GM10248 (cell line): ENCODE measurements around the gene ABCG1.

Source experiments
- CTCF ChIA-PET: fragments of 300-600 bp; sonication (Branson Sonifier 250); formaldehyde crosslinking; extraction: SDS; loops from one replicate; lab custom pipeline; 2021; ENCODE audit warnings: antibody characterized with exemption; lab: Yijun Ruan, JAX
- POLR2A ChIA-PET: fragments of 350-650 bp; sonication (Branson Sonifier 250); formaldehyde crosslinking; extraction: SDS; loops from one replicate; lab custom pipeline; 2020; ENCODE audit warnings: antibody characterized with exemption; lab: Yijun Ruan, JAX
- DNase-seq: peaks from one replicate; pipeline ENCODE4 v3.0.0; 2012; ENCODE audit errors: extremely low spot score
- TF ChIP-seq, protein P1 (sequence below): IDR thresholded peaks from 2 replicates; pipeline ENCODE4 v1.5.1; 2012; ENCODE audit warnings: mild to moderate bottlenecking, low read depth; ENCODE audit errors: extremely low read depth, missing control alignments, control extremely low read depth

ABCG1 gene

DNA sequence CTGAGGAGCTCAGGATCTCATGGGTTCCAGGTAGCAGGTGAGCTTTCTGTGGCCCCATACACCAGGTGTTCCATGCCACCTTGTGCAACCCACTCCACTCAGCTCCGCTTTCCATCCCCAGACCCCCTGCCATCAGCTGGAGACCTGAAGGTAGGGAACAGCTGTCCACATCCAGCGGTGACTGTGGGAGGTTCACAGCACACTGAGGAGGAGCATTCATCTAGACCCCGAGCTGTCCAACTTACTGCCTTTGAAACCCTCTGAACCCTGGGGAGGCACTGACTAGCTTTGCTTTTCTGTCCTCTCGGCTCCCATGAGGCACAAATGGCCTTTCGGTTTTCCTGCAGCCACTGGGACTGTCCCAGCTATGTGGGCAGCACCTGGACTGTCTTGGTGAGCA is 27.9 kb upstream of the ABCG1 start:
- CTCF ChIA-PET: interaction anchor here (0.6 to 2.3 kb wide), 6 partner anchors 10 to 146 kb away, joined by 3 to 8 read pairs (median 4); no protein-coding TSS in a partner anchor
- POLR2A ChIA-PET: no interaction called here
- DNase-seq: no peak
- TF ChIP-seq, protein P1, sequence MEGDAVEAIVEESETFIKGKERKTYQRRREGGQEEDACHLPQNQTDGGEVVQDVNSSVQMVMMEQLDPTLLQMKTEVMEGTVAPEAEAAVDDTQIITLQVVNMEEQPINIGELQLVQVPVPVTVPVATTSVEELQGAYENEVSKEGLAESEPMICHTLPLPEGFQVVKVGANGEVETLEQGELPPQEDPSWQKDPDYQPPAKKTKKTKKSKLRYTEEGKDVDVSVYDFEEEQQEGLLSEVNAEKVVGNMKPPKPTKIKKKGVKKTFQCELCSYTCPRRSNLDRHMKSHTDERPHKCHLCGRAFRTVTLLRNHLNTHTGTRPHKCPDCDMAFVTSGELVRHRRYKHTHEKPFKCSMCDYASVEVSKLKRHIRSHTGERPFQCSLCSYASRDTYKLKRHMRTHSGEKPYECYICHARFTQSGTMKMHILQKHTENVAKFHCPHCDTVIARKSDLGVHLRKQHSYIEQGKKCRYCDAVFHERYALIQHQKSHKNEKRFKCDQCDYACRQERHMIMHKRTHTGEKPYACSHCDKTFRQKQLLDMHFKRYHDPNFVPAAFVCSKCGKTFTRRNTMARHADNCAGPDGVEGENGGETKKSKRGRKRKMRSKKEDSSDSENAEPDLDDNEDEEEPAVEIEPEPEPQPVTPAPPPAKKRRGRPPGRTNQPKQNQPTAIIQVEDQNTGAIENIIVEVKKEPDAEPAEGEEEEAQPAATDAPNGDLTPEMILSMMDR: no peak

- DNase-seq: no peak
- POLR2A ChIA-PET: no interaction called here
- TF ChIP-seq, protein P1: no peak
- CTCF ChIA-PET: interaction anchor here (1.1 to 2.3 kb wide), 4 partner anchors 9 to 67 kb away, joined by 3 to 8 read pairs (median 4); no protein-coding TSS in a partner anchor
Measured at GRCh38 chr21:42191696-42192595, 27.0 kb upstream of the ABCG1 start.

DNA sequence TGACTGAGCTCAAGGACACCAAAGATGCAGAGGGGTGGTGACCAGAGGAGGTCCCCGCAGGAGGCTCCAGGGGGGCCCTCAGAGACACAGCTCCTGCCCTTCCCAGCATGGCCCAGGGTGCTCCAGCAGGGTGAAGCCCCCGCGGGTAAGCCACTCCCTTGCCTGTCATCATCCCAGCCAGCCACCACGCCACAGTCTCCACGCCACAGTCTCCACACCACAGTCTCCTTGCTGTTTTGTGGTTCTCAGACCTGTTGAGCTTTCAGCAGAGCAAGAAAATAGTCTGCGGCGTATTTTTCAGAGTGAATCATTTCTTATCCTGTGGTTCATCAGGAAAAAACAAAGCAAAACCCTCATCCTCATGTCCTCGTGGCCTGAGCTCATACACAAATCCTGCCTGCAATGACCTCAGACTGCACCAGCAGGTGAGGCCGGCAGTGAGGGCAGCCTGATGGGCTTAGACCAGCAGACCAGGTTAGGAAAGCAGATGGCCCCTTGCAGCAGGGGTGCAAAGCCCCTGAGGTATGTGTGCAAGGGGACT is 25.7 kb upstream of the ABCG1 start:
- POLR2A ChIA-PET: no interaction called here
- no peak for DNase-seq
- TF ChIP-seq, protein P1: no peak
- CTCF ChIA-PET: interaction anchor here (0.7 to 1.2 kb wide), 3 partner anchors 19 to 49 kb away, joined by 3 read pairs; no protein-coding TSS in a partner anchor

GRCh38 chr21:42193721-42194120 is 25.2 kb upstream of the ABCG1 start:
- POLR2A ChIA-PET: no interaction called here
- TF ChIP-seq, protein P1: no peak
- CTCF ChIA-PET: interaction anchor here (1.2 kb wide), 1 partner anchor 19 kb away, joined by 3 read pairs; no protein-coding TSS in a partner anchor

DNA sequence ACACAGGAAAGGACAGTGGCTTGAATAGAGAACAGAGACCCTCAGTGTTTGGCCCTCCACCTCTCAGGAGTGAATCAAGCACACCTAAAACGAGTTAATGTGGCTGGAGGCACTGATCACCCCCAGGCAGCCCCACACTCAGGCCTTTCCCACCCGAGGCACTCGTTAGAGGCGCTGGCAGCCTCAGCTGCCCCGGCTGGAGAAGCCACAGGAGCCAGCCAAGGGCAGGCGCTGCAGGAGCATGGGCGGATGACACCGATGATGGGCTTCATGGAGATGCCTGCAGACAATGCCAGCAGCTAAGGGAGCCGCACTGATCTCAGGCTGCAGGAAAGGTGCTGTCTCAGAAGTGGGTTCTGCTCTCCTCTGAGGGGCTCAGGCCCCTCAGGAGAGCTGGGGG is 24.1 kb upstream of the ABCG1 start:
- ChIA-PET CTCF (no interaction called here), POLR2A (no interaction called here)
- DNase-seq: no peak
- TF ChIP-seq, protein P1: no peak

More at GRCh38 chr21:42193721-42194120, 25.2 kb upstream of the ABCG1 start:
- no peak for DNase-seq

GRCh38 chr21:42195378-42196031 is 23.4 kb upstream of the ABCG1 start:
- TF ChIP-seq, protein P1: no peak
- CTCF ChIA-PET: no interaction called here
- DNase-seq: no peak
- POLR2A ChIA-PET: no interaction called here
